HS-5 (cell line): ENCODE measurements around the gene TMPRSS3.

Source experiments
- DNase-seq: peaks from one replicate; pipeline ENCODE4 v3.0.0-alpha.2; 2012; ENCODE audit warnings: low read depth

Gene TMPRSS3

GRCh38 chr21:42350318-42350910 lies 45.4 kb downstream of the TMPRSS3 start:
- no peak for DNase-seq

GRCh38 chr21:42349420-42350317 lies 46.2 kb downstream of the TMPRSS3 start:
- DNase-seq = no peak

- DNase-seq = no peak
Observed at GRCh38 chr21:42348762-42349161, 47.1 kb downstream of the TMPRSS3 start.

GRCh38 chr21:42347601-42348327 lies 48.1 kb downstream of the TMPRSS3 start:
- no peak for DNase-seq

GRCh38 chr21:42346866-42347600 lies 48.8 kb downstream of the TMPRSS3 start:
- DNase-seq = no peak

- DNase-seq = no peak
Observed at GRCh38 chr21:42346441-42346840, 49.4 kb downstream of the TMPRSS3 start.

- DNase-seq = no peak
Observed at GRCh38 chr21:42344631-42345030, 51.2 kb downstream of the TMPRSS3 start.

GRCh38 chr21:42343963-42344510 lies 51.8 kb downstream of the TMPRSS3 start:
- DNase-seq = no peak

GRCh38 chr21:42343556-42343955 lies 52.3 kb downstream of the TMPRSS3 start:
- DNase-seq = no peak

- DNase-seq = no peak
Observed at GRCh38 chr21:42343101-42343500, 52.8 kb downstream of the TMPRSS3 start.

- DNase-seq = no peak
Observed at GRCh38 chr21:42341776-42342542, 53.9 kb downstream of the TMPRSS3 start.

- DNase-seq = no peak
Observed at GRCh38 chr21:42340187-42341050, 55.4 kb downstream of the TMPRSS3 start.

GRCh38 chr21:42338729-42339715 lies 56.8 kb downstream of the TMPRSS3 start:
- DNase-seq = no peak

GRCh38 chr21:42337830-42338728 lies 57.8 kb downstream of the TMPRSS3 start:
- DNase-seq = no peak

- DNase-seq = no peak
Observed at GRCh38 chr21:42337276-42337675, 58.6 kb downstream of the TMPRSS3 start.

GRCh38 chr21:42336054-42336453 lies 59.8 kb downstream of the TMPRSS3 start:
- DNase-seq = no peak

GRCh38 chr21:42332557-42333317 lies 63.1 kb downstream of the TMPRSS3 start:
- no peak for DNase-seq
